ENCODE data around the gene NCOR2. TPM values are rescaled to one million over a fixed set of nuclear protein-coding genes. Genes with fewer than 3 reads are reported as not detected.

The NCOR2 gene
- total and polyA plus RNA-seq, 10 of the 15 experiments (the other 5 are each of a cell fraction or from before 2014, with no cell fraction given) = 0.43 to 179 (median 14.9) TPM

DNA sequence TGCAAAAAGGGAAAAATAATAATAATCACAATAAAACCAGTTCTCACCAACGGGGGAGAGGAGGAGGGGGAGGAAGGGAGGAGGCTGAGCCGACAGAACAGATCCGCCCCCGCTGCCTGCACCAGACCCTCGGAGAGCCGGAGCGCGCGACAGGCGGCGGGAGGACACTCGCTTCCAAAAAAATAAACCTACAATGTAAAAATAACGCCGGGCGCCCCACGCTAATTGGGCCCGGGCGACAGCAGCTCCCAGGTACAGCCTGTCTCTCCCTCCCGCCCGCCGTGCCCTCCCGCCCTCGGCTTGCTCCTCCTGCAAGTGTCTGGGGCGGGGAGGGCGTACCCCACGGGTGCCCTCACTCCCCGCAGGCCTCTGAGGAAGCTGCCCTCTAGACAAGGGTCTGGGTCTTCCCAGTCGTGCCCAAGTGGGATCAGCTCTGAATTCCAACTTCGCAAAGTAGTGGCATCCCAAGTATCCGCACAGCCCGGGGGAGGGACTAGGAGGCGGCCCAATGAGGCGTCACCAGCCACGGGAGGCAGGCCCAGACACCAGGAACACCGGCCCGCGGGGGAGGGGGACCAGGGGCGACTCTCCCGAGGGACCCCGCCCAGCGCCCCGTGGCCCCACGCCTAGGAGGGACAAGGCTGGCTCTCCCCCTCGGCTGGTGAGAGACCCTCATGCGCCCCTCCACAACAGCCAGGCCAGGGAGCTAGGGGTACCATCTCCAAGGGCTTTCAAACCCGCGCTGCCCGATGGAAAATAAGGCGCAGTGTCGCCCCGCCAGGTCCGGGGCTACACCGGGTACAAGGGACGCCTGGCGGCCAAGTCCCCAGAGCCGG is 1.0 kb downstream of the NCOR2 start (continued):
- TF ChIP-seq, protein P1, sequence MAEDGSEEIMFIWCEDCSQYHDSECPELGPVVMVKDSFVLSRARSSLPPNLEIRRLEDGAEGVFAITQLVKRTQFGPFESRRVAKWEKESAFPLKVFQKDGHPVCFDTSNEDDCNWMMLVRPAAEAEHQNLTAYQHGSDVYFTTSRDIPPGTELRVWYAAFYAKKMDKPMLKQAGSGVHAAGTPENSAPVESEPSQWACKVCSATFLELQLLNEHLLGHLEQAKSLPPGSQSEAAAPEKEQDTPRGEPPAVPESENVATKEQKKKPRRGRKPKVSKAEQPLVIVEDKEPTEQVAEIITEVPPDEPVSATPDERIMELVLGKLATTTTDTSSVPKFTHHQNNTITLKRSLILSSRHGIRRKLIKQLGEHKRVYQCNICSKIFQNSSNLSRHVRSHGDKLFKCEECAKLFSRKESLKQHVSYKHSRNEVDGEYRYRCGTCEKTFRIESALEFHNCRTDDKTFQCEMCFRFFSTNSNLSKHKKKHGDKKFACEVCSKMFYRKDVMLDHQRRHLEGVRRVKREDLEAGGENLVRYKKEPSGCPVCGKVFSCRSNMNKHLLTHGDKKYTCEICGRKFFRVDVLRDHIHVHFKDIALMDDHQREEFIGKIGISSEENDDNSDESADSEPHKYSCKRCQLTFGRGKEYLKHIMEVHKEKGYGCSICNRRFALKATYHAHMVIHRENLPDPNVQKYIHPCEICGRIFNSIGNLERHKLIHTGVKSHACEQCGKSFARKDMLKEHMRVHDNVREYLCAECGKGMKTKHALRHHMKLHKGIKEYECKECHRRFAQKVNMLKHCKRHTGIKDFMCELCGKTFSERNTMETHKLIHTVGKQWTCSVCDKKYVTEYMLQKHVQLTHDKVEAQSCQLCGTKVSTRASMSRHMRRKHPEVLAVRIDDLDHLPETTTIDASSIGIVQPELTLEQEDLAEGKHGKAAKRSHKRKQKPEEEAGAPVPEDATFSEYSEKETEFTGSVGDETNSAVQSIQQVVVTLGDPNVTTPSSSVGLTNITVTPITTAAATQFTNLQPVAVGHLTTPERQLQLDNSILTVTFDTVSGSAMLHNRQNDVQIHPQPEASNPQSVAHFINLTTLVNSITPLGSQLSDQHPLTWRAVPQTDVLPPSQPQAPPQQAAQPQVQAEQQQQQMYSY (CRISPR knock-in tag; IDR thresholded peaks at IDR 0.05) = no peak
- TF ChIP-seq POLR2AphosphoS2 (IDR thresholded peaks at IDR 0.05; ENCODE audit: low read depth, low read length) (no peak; the same call in 1 of the 2 replicates), SMAD5 (IDR thresholded peaks at IDR 0.05; ENCODE audit: low read depth) (no peak), TCF3 (IDR thresholded peaks at IDR 0.05; ENCODE audit: borderline replicate concordance, insufficient read depth, low read depth, low read length) (no peak), GABPA (IDR thresholded peaks at IDR 0.05; ENCODE audit: low read depth) (no peak), KDM1A (IDR thresholded peaks at IDR 0.05; ENCODE audit: borderline replicate concordance) (no peak), SREBF2 (IDR thresholded peaks at IDR 0.05; ENCODE audit: low read length) (no peak), YY1 (IDR thresholded peaks at IDR 0.05; ENCODE audit: low read depth, low read length) (no peak), E4F1 (IDR thresholded peaks at IDR 0.05; ENCODE audit: borderline replicate concordance, partially characterized antibody) (no peak), TCF7 (IDR thresholded peaks at IDR 0.05; ENCODE audit: borderline replicate concordance) (no peak), NR2C1 (IDR thresholded peaks at IDR 0.05) (no peak), PBX3 (IDR thresholded peaks at IDR 0.05; ENCODE audit: insufficient replicate concordance, low read depth, low read length) (no peak), CHD1 (IDR thresholded peaks at IDR 0.05; ENCODE audit: low read depth, low read length) (no peak), SP1 (IDR thresholded peaks at IDR 0.05; ENCODE audit: low read depth, low read length) (no peak), EGR1 (IDR thresholded peaks at IDR 0.05; ENCODE audit: borderline replicate concordance in 1 of 2, low read depth in 2 of 2, low read length in 2 of 2) (peak in 1 of 2 experiments; percentile 76; a peak in 2 of 3 replicates), MXI1 (IDR thresholded peaks at IDR 0.05; ENCODE audit: low read depth, low read length) (no peak), ZNF384 (IDR thresholded peaks at IDR 0.05; ENCODE audit: borderline replicate concordance, low read depth, low read length) (no peak)
- TF ChIP-seq, protein P2, sequence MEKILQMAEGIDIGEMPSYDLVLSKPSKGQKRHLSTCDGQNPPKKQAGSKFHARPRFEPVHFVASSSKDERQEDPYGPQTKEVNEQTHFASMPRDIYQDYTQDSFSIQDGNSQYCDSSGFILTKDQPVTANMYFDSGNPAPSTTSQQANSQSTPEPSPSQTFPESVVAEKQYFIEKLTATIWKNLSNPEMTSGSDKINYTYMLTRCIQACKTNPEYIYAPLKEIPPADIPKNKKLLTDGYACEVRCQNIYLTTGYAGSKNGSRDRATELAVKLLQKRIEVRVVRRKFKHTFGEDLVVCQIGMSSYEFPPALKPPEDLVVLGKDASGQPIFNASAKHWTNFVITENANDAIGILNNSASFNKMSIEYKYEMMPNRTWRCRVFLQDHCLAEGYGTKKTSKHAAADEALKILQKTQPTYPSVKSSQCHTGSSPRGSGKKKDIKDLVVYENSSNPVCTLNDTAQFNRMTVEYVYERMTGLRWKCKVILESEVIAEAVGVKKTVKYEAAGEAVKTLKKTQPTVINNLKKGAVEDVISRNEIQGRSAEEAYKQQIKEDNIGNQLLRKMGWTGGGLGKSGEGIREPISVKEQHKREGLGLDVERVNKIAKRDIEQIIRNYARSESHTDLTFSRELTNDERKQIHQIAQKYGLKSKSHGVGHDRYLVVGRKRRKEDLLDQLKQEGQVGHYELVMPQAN (conservative IDR thresholded peaks at IDR 0.05) = no peak; the same call in 1 of the 2 replicates
- TF ChIP-seq, protein P3, sequence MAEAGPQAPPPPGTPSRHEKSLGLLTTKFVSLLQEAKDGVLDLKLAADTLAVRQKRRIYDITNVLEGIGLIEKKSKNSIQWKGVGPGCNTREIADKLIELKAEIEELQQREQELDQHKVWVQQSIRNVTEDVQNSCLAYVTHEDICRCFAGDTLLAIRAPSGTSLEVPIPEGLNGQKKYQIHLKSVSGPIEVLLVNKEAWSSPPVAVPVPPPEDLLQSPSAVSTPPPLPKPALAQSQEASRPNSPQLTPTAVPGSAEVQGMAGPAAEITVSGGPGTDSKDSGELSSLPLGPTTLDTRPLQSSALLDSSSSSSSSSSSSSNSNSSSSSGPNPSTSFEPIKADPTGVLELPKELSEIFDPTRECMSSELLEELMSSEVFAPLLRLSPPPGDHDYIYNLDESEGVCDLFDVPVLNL (IDR thresholded peaks at IDR 0.05; ENCODE audit: low read depth, low read length) = no peak
